GM12892 (cell line): Measurements from ENCODE around the gene ILF3.
"Not testable (repeated sequence)": the region's sequence is repeated elsewhere in the genome, so short reads cannot be mapped to it uniquely, and the experiment has no call there.

ENCODE experiments used
- POLR2A ChIP-seq: IDR thresholded peaks from 2 replicates; pipeline ENCODE4 v1.6.1; 2011; ENCODE audit warnings: low read depth, low read length, control low read depth
- TAF1 ChIP-seq: IDR thresholded peaks from 2 replicates; pipeline ENCODE4 v1.6.1; 2011; ENCODE audit warnings: low read depth, mild to moderate bottlenecking, control low read depth, low read length, borderline replicate concordance

GRCh38 chr19:10675214-10675613 lies 21.1 kb downstream of the ILF3 start:
- not testable (repeated sequence) for TF ChIP-seq POLR2A, TAF1
